BJ (cell line): Measurements from ENCODE around the gene DCLK1. TPM values are rescaled to one million over a fixed set of nuclear protein-coding genes. Genes with fewer than 3 reads are reported as not detected.

ENCODE experiments used
- CTCF ChIA-PET: fragments of 350-600 bp; formaldehyde crosslinking; extraction: SDS; loops from one replicate; lab custom pipeline; 2021; ENCODE audit warnings: antibody characterized with exemption, inconsistent platforms; lab: Yijun Ruan, JAX
- POLR2A ChIA-PET: fragments of 300-600 bp; sonication (Branson Sonifier 250); formaldehyde crosslinking; extraction: SDS; loops from one replicate; lab custom pipeline; 2021; ENCODE audit warnings: antibody characterized with exemption; lab: Charles Lee
- DNase-seq: peaks from one replicate; pipeline ENCODE4 v3.0.0-alpha.2; 2011; ENCODE audit warnings: low read depth
- H3K27me3 ChIP-seq: 2 replicates; pipeline ENCODE4 v1.6.0; 2011; ENCODE audit warnings: low read length; ENCODE audit not compliant: control insufficient read depth, insufficient read depth
- H3K36me3 ChIP-seq: 2 replicates; pipeline ENCODE4 v1.5.1; 2011; ENCODE audit warnings: low read length; ENCODE audit not compliant: control insufficient read depth, insufficient read depth
- H3K4me3 ChIP-seq: 2 replicates; pipeline ENCODE4 v1.5.1; 2011; ENCODE audit warnings: low read depth, mild to moderate bottlenecking, control low read depth, low read length
- polyA plus RNA-seq: library from polyadenylated mRNA; depleted of rRNA; stranded (reverse); fragments of >200 nt; gene quantifications from 2 replicates; pipeline ENCODE4 v1.2.3, GENCODE V29; 2011
- TF ChIP-seq, protein P1 (sequence below): IDR thresholded peaks from 2 replicates; pipeline ENCODE4 v1.5.1; 2011; ENCODE audit warnings: low read depth, mild to moderate bottlenecking, control low read depth, inconsistent platforms, low read length, moderate library complexity; ENCODE audit not compliant: insufficient read depth

Gene DCLK1
- polyA plus RNA-seq, 1 experiment = 1.1 TPM

DNA sequence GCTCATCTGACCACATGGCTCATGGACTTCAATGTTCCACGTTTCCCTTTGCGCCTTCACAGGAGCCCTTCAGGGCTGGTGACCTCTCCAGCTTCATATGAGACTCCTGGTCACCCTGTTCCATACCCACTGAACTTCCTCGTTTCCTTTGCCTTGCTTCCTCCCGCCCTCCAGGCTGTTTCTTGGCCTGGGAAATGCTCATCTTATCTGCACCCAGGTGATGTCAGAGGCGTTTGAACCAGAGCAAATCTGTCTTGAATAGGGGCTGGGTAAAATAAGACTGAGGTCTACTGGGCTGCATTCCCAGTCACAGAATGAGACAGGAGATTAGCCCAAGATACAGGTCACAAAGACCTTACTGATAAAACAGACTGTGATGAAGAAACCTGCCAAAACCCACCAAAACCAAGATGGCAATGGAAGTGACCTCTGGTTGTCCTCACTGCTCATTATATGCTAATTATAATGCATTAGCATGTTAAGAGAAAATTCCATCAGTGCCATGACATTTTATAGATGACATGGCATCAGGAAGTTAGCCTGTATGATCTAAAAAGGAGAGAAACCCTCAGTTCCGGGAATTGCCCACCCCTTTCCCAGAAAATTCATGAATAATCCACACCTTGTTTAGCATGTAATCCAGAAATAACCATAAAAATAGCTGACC is 102.7 kb downstream of the DCLK1 start:
- TF ChIP-seq, protein P1, sequence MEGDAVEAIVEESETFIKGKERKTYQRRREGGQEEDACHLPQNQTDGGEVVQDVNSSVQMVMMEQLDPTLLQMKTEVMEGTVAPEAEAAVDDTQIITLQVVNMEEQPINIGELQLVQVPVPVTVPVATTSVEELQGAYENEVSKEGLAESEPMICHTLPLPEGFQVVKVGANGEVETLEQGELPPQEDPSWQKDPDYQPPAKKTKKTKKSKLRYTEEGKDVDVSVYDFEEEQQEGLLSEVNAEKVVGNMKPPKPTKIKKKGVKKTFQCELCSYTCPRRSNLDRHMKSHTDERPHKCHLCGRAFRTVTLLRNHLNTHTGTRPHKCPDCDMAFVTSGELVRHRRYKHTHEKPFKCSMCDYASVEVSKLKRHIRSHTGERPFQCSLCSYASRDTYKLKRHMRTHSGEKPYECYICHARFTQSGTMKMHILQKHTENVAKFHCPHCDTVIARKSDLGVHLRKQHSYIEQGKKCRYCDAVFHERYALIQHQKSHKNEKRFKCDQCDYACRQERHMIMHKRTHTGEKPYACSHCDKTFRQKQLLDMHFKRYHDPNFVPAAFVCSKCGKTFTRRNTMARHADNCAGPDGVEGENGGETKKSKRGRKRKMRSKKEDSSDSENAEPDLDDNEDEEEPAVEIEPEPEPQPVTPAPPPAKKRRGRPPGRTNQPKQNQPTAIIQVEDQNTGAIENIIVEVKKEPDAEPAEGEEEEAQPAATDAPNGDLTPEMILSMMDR = no peak
- ChIA-PET POLR2A (no interaction called here), CTCF (no interaction called here)
- no peak overlapping the region for H3K4me3 ChIP-seq
- H3K27me3 ChIP-seq = no peaks in the 10 kb centered on the region
- no peaks in the 10 kb centered on the region for H3K36me3 ChIP-seq
- no peak for DNase-seq

- TF ChIP-seq, protein P1 = no peak
- H3K36me3 ChIP-seq = no peaks in the 10 kb centered on the region
- POLR2A ChIA-PET = no interaction called here
Measured at GRCh38 chr13:36026531-36026930, 104.7 kb downstream of the DCLK1 start.

DNA sequence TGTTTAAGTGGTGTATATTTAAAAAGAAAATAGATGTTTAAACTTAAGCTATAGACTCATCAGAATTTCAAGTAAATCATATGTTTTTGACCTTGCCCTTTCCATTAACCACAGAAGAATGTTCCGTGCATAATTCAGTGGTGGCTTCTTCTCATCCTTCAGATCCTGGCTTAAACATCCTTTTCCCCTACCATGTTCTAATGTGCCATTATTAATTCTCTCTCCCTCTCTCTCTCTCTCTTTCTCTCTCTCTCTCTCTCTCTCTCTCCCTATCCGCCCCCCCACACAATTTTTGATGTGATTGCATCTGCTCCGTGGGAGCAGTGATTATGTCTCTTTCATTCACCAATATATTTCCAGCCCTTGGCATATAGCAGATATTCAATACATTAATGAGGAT is 116.4 kb downstream of the DCLK1 start:
- no peaks in the 10 kb centered on the region for H3K36me3 ChIP-seq
- no peak for DNase-seq
- CTCF ChIA-PET = interaction anchor here (1.0 kb wide), 1 partner anchor 8 kb away, joined by 4 read pairs; no protein-coding TSS in a partner anchor
- no peak overlapping the region for H3K4me3 ChIP-seq
- POLR2A ChIA-PET = no interaction called here
- no peaks in the 10 kb centered on the region for H3K27me3 ChIP-seq
- TF ChIP-seq, protein P1 = no peak

More at GRCh38 chr13:36026531-36026930, 104.7 kb downstream of the DCLK1 start:
- CTCF ChIA-PET = no interaction called here
- DNase-seq = no peak
- Histone ChIP-seq H3K27me3 (no peaks in the 10 kb centered on the region), H3K4me3 (no peak overlapping the region)

DNA sequence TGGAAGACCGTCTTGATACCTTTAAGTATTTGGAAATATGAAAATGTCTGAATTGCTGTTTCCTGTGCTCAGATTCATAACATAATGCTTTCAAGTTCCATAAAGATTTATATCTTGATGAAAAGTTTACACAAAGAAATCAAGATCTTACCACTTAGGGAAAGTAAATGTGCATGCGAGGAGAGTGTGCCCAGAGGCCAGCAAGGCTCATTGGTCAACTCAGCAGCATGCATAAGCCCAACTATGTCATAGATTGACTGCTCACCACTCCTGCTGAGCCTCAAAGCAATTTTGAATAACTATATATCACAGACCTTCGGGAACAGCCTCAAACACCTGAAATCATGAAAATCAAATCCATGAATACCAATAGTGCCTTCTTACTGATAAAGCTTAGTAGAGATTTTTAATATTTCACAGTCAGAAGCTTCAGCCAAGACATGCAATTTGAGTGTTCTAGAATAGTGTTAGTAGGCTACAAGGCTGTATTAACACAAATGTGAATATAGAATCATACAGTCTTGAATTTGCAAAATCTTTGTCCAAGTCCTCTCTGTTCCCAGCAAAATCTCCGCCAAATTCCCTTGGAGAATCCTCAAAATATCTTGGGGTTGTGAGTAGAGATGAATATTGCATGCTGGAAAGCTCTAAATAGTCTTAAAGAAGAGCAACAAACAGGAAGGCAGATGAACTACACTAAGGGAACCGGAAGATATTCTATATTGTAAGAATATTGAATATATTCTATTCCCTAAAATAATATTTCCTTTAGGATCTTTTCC is 124.1 kb downstream of the DCLK1 start:
- H3K27me3 ChIP-seq = no peaks in the 10 kb centered on the region
- no peak for DNase-seq
- ChIA-PET CTCF (interaction anchor here (1.1 to 1.2 kb wide), 2 partner anchors 8 to 28 kb away, joined by 3 to 4 read pairs; no protein-coding TSS in a partner anchor), POLR2A (no interaction called here)
- H3K4me3 ChIP-seq = no peak overlapping the region
- TF ChIP-seq, protein P1 = no peak
- H3K36me3 ChIP-seq = no peaks in the 10 kb centered on the region

GRCh38 chr13:36006347-36006746 is 124.8 kb downstream of the DCLK1 start:
- no peak overlapping the region for H3K4me3 ChIP-seq
- no peaks in the 10 kb centered on the region for H3K36me3 ChIP-seq
- no peaks in the 10 kb centered on the region for H3K27me3 ChIP-seq
- POLR2A ChIA-PET = no interaction called here
- CTCF ChIA-PET = interaction anchor here (1.1 to 1.2 kb wide), 2 partner anchors 9 to 27 kb away, joined by 3 to 4 read pairs; no protein-coding TSS in a partner anchor
- TF ChIP-seq, protein P1 = no peak
- no peak for DNase-seq
